RWPE1 (cell line): ENCODE results near the gene IGSF22.

Source experiments
- CTCF ChIA-PET: fragments of 350-600 bp; sonication (Branson Sonifier 250); formaldehyde crosslinking; extraction: SDS; loops from one replicate; lab custom pipeline; 2021; lab: Yijun Ruan, JAX
- POLR2A ChIA-PET: fragments of 400-600 bp; formaldehyde crosslinking; extraction: SDS; loops from one replicate; lab custom pipeline; 2020; ENCODE audit warnings: antibody characterized with exemption; ENCODE audit not compliant: low non-redundant PET; lab: Yijun Ruan, JAX
- DNase-seq: peaks from one replicate; pipeline ENCODE4 v3.0.0; 2012; ENCODE audit warnings: low spot score
- H3K27ac ChIP-seq: fragments of 450-650 bp; 2 replicates; pipeline ENCODE4 v1.5.1; 2017
- CTCF ChIP-seq: fragments of 450-650 bp; conservative IDR thresholded peaks from 2 replicates; pipeline ENCODE4 v1.5.1; 2017; ENCODE audit warnings: low read depth, mild to moderate bottlenecking

IGSF22 gene

GRCh38 chr11:18761741-18762140 is 35.8 kb upstream of the IGSF22 start:
- POLR2A ChIA-PET, result no interaction called here
- TF ChIP-seq CTCF, result no peak
- DNase-seq, result no peak
- CTCF ChIA-PET, result no interaction called here
- H3K27ac ChIP-seq, result no peak overlapping the region

GRCh38 chr11:18761144-18761543 is 35.2 kb upstream of the IGSF22 start:
- ChIA-PET POLR2A (no interaction called here), CTCF (no interaction called here)
- DNase-seq, result no peak

GRCh38 chr11:18757811-18758210 is 31.8 kb upstream of the IGSF22 start:
- H3K27ac ChIP-seq, result no peak overlapping the region
- DNase-seq, result no peak
- ChIA-PET CTCF (no interaction called here), POLR2A (no interaction called here)
- no peak for TF ChIP-seq CTCF

More at GRCh38 chr11:18761144-18761543, 35.2 kb upstream of the IGSF22 start:
- no peak for TF ChIP-seq CTCF
- H3K27ac ChIP-seq, result no peak overlapping the region

GRCh38 chr11:18756889-18757288 is 30.9 kb upstream of the IGSF22 start:
- ChIA-PET POLR2A (no interaction called here), CTCF (interaction anchor here (0.7 kb wide), 1 partner anchor 279 kb away, joined by 5 read pairs; no protein-coding TSS in a partner anchor)
- H3K27ac ChIP-seq, result no peak overlapping the region
- no peak for DNase-seq
- TF ChIP-seq CTCF, result no peak

GRCh38 chr11:18754308-18754707 is 28.3 kb upstream of the IGSF22 start:
- TF ChIP-seq CTCF, result no peak
- H3K27ac ChIP-seq, result no peak overlapping the region
- ChIA-PET POLR2A (no interaction called here), CTCF (no interaction called here)
- no peak for DNase-seq

- TF ChIP-seq CTCF, result no peak
- no peak for DNase-seq
- ChIA-PET CTCF (no interaction called here), POLR2A (no interaction called here)
- H3K27ac ChIP-seq, result no peak overlapping the region
Measured at GRCh38 chr11:18752502-18752901, 26.5 kb upstream of the IGSF22 start.

- TF ChIP-seq CTCF, result no peak
- CTCF ChIA-PET, result no interaction called here
- POLR2A ChIA-PET, result no interaction called here
- no peak overlapping the region for H3K27ac ChIP-seq
- no peak for DNase-seq
Measured at GRCh38 chr11:18750944-18751343, 25.0 kb upstream of the IGSF22 start.
